Measurements from ENCODE around the gene MSLN.

MSLN gene

GRCh38 chr16:813916-814412, 53.4 kb downstream of the MSLN start:
- DNase-seq: no peak

DNA sequence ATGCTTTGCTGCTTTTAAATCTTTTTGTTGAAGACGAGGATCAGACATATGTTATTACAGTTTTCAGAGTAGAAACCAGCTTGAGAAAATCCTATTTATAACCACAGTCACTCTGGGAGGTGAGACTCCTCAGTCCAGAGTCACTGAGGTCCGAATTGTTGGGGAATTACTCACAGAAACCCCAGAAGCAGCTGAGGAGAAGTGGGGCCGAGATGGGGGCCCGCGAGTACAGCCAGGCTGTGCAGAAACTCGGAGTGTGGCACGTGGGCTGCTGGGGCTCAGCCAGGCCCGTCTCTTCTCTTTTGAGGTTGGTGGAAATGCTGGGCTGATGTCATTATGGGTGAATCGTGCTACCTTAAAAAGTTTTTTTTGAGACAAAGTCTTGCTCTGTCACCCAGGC, 54.4 kb downstream of the MSLN start:
- no peak for DNase-seq

DNA sequence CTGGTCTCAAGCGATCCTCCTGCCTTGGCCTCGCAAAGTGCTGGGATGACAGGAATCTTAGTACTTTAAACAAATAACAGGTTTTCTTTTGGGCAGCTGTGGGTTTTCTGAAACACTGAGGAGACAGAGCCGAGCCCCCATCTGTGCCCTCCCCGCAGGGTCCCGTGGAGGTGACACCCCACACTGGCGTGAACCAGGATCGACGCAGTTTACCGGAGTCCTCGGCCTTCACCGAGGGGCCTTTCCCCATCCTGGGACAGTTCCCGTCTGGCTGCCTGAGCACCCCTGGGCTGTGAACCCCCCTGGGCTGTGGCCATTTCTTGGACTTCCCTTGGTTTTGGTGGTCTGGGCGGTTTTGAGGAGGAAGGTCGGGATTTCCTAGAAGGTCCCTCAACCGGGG, 55.3 kb downstream of the MSLN start:
- DNase-seq: no peak

- DNase-seq: no peak
These were observed 56.7 kb downstream of the MSLN start for GRCh38 chr16:817001-817906.

DNA sequence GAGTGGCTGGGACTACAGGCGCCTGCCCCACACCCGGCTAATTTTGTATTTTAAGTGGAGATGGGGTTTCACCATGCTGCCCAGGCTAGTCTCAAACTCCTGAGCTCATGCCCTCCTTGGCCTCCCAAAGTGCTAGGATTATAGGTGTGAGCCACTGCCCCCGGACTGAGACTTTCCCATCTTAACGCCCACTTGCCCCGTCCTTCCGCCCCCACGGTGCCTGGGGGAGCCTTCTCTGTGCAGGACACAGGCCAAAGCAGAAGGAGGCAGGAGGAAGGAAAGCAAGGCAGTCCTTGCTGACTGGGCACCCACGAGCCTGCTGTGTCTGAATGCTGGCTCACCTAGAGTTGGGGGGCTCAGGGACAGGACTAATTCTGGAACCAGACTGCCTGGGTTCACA, 57.6 kb downstream of the MSLN start:
- DNase-seq: no peak
